ENCODE results near the gene HILPDA.
"Not testable (repeated sequence)": the region's sequence is repeated elsewhere in the genome, so short reads cannot be mapped to it uniquely, and the experiment has no call there.

HILPDA gene

GRCh38 chr7:128466871-128467270, 11.2 kb downstream of the HILPDA start:
- not testable (repeated sequence) for DNase-seq

- peak; percentile 86 for DNase-seq
Observed at GRCh38 chr7:128476402-128477335, 21.0 kb downstream of the HILPDA start, which contains the start of gene METTL2B. Gene METTL2B (plus strand): TSS chr7:128476748. CDS start chr7:128476766, 18 bp downstream.

GRCh38 chr7:128477336-128477690, 21.6 kb downstream of the HILPDA start:
- not testable (repeated sequence) for DNase-seq

GRCh38 chr7:128479082-128479481, 23.4 kb downstream of the HILPDA start:
- not testable (repeated sequence) for DNase-seq

- not testable (repeated sequence) for DNase-seq
Observed at GRCh38 chr7:128488134-128488533, 32.5 kb downstream of the HILPDA start.

- no peak for DNase-seq
Observed at GRCh38 chr7:128497405-128497804, 41.7 kb downstream of the HILPDA start.

- DNase-seq: not testable (repeated sequence)
Observed at GRCh38 chr7:128505416-128505815, 49.7 kb downstream of the HILPDA start.

- DNase-seq: not testable (repeated sequence)
Observed at GRCh38 chr7:128506819-128507218, 51.1 kb downstream of the HILPDA start.

- not testable (repeated sequence) for DNase-seq
Observed at GRCh38 chr7:128507321-128507993, 51.8 kb downstream of the HILPDA start.

All from amniotic stem cell (primary cell).